SK-N-SH (cell line): ENCODE measurements around the gene HAUS1. TPM values are rescaled to one million over a fixed set of nuclear protein-coding genes. Genes with fewer than 3 reads are reported as not detected.

Experiments
- CTCF ChIA-PET: fragments of 300-600, 350-600 bp; formaldehyde crosslinking; extraction: SDS; loops from one replicate; lab custom pipeline; 2021; lab: Yijun Ruan, JAX
- POLR2A ChIA-PET: fragments of 350-600 bp; sonication (Branson Sonifier 250); formaldehyde crosslinking; extraction: SDS; loops from one replicate; lab custom pipeline; 2020; ENCODE audit warnings: antibody characterized with exemption, inconsistent platforms; lab: Yijun Ruan, JAX
- DNase-seq: peaks from one replicate; pipeline ENCODE4 v3.0.0; 2012
- H2AFZ ChIP-seq: fragments of 200-600 bp; sonication (generic); 2 replicates; pipeline ENCODE4 v1.8.1; 2016; ENCODE audit warnings: antibody characterized with exemption, mild to moderate bottlenecking, low read depth
- H3F3A ChIP-seq: fragments of 200-600 bp; sonication (generic); replicated peaks from 2 replicates; pipeline ENCODE3; 2016; ENCODE audit warnings: antibody characterized with exemption, mild to moderate bottlenecking; ENCODE audit not compliant: insufficient read depth
- H3K27ac ChIP-seq, 2 experiments: fragments of 200-500 bp in 1 of 2; fragments of 200-600 bp in 1 of 2; sonication (Bioruptor generic) in 1 of 2; sonication (generic), shearing (Covaris generic) in 1 of 2; 2 replicates each; pipeline versions ENCODE4 v1.5.1 to v1.6.1; 2014 to 2016; ENCODE audit warnings: low read depth in 2 of 2, inconsistent platforms in 1 of 2, low read length in 1 of 2, mild to moderate bottlenecking in 1 of 2, mixed read lengths in 1 of 2
- H3K27me3 ChIP-seq: fragments of 200-600 bp; sonication (generic), shearing (Covaris generic); 2 replicates; pipeline ENCODE4 v1.6.1; 2016; ENCODE audit warnings: mixed run types; ENCODE audit not compliant: insufficient read depth
- H3K36me3 ChIP-seq, 2 experiments: fragments of 200-500 bp in 1 of 2; fragments of 200-600 bp in 1 of 2; sonication (Bioruptor generic) in 1 of 2; sonication (generic) in 1 of 2; replicated peaks in 1 of 2; 2 replicates each; pipeline versions ENCODE3 to v1.5.1; 2014 to 2016; ENCODE audit warnings: low read length in 1 of 2, mild to moderate bottlenecking in 1 of 2; ENCODE audit not compliant: insufficient read depth in 2 of 2, control insufficient read depth in 1 of 2
- H3K4me1 ChIP-seq, 2 experiments: fragments of 200-500 bp in 1 of 2; fragments of 200-600 bp in 1 of 2; sonication (Bioruptor generic) in 1 of 2; sonication (generic), shearing (Covaris generic) in 1 of 2; 2 replicates each; pipeline versions ENCODE4 v1.5.1 to v1.6.1; 2014 to 2016; ENCODE audit warnings: low read depth in 1 of 2, low read length in 1 of 2, mixed run types in 1 of 2; ENCODE audit not compliant: insufficient read depth in 2 of 2, control insufficient read depth in 1 of 2
- H3K4me2 ChIP-seq: fragments of 200-600 bp; sonication (generic), shearing (Covaris generic); 2 replicates; pipeline ENCODE4 v1.6.1; 2017; ENCODE audit warnings: mixed run types
- H3K4me3 ChIP-seq, 2 experiments: fragments of 200-500 bp in 1 of 2; fragments of 200-600 bp in 1 of 2; sonication (Bioruptor generic) in 1 of 2; sonication (generic), shearing (Covaris generic) in 1 of 2; 2 replicates each; pipeline versions ENCODE4 v1.5.1 to v1.8.1; 2014 to 2016; ENCODE audit warnings: low read depth in 2 of 2, inconsistent platforms in 1 of 2, low read length in 1 of 2, mild to moderate bottlenecking in 1 of 2, mixed read lengths in 1 of 2, moderate library complexity in 1 of 2
- H3K79me2 ChIP-seq: fragments of 200-600 bp; sonication (generic); 2 replicates; pipeline ENCODE4 v1.8.1; 2017; ENCODE audit warnings: mild to moderate bottlenecking; ENCODE audit not compliant: insufficient read depth
- H3K9ac ChIP-seq: fragments of 200-600 bp; sonication (generic); 2 replicates; pipeline ENCODE4 v1.6.1; 2017; ENCODE audit warnings: mixed run types
- H3K9me2 ChIP-seq: fragments of 200-600 bp; sonication (generic); 2 replicates; pipeline ENCODE4 v1.6.1; 2017; ENCODE audit warnings: mixed run types
- H3K9me3 ChIP-seq: fragments of 200-600 bp; sonication (generic); 2 replicates; pipeline ENCODE4 v1.6.1; 2017; ENCODE audit warnings: mixed run types, mild to moderate bottlenecking, moderate library complexity
- H4K20me1 ChIP-seq: fragments of 200-600 bp; sonication (generic); 2 replicates; pipeline ENCODE4 v1.6.1; 2017; ENCODE audit warnings: mild to moderate bottlenecking, mixed run types; ENCODE audit not compliant: insufficient read depth
- GABPA ChIP-seq: IDR thresholded peaks from 2 replicates; pipeline ENCODE4 v1.4.0; 2012; ENCODE audit warnings: low read depth, mild to moderate bottlenecking
- MXI1 ChIP-seq: IDR thresholded peaks from 2 replicates; pipeline ENCODE4 v1.6.1; 2012; ENCODE audit warnings: mild to moderate bottlenecking, low read depth, low read length, improper control_type of control experiment
- USF2 ChIP-seq: fragments of 150-350 bp; IDR thresholded peaks from 2 replicates; pipeline ENCODE4 v1.6.1; 2017; ENCODE audit warnings: antibody characterized with exemption, low read length, low read depth, borderline replicate concordance
- WGBS: methylation state at CpG from one replicate; pipeline ENCODE4 v1.1.6; 2017; ENCODE audit warnings: low lambda C conversion rate; 5-methylcytosine and 5-hydroxymethylcytosine counted together
- polyA plus RNA-seq, 3 experiments: library from polyadenylated mRNA; depleted of rRNA; stranded (reverse); fragments of >200 nt; gene quantifications; 2 replicates each; pipeline ENCODE4 v1.2.3, GENCODE V29; 2012
- TF ChIP-seq, protein P1 (sequence below): fragments of 200-600 bp; sonication (generic); IDR thresholded peaks from 2 replicates; pipeline ENCODE4 v1.6.1; 2017; ENCODE audit warnings: antibody characterized with exemption, mild to moderate bottlenecking, moderate library complexity

The HAUS1 gene
- polyA plus RNA-seq, 1 of the 3 experiments (the other 2 are of a cell fraction) = 55.2 TPM

DNA sequence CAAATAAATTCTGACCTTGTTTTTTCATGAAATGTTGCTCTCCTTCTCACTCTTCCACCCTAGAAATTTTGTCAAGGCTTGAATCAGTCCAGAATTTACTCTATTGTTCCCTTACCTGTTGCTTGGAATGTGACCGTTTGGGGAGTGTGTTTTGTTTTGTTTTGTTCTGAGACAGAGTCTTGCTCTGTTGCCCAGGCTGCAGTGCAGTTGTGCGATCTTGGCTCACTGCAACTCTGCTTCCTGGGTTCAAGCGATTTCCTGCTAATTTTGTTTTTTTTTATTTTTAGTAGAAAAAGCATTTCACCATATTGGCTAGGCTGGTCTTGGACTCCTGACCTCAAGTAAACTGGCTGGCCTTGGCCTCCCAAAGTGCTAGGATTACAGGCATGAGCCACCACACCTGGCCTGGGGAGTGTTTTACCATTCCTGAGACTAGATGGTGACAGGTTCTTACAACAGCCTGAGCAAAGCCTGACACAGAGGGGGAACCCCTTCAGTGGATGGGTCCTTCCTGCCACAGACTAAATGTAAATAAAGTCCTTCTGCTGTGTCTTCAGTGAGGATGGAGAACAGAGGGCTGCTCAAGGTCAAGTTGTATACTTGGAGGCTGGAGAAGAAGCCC lies 52.0 kb downstream of the HAUS1 start:
- Histone ChIP-seq H3K9ac (no peak overlapping the region), H3K4me2 (peak overlapping the region; percentile 25; the same call in 1 of the 2 replicates), H3K4me1 (peaks cover 13 to 18% of the 10 kb centered on the region in 2 experiments; a peak in 2 of 4 replicates), H3F3A (peaks cover 8% of the 10 kb centered on the region), H3K27ac (peak overlapping the region in 1 of 2 experiments; percentile 62; a peak in 2 of 4 replicates), H3K4me3 (no peak overlapping the region), H2AFZ (0 out of 2 replicates have a peak overlapping the region, but pooled peaks have one; percentile 14), H3K79me2 (no peaks in the 10 kb centered on the region), H3K9me3 (no peaks in the 10 kb centered on the region), H3K9me2 (no peaks in the 10 kb centered on the region), H3K27me3 (no peaks in the 10 kb centered on the region), H4K20me1 (no peaks in the 10 kb centered on the region), H3K36me3 (no peaks in the 10 kb centered on the region)
- DNase-seq = no peak
- 92% methylated on average over 3 of the region's 3 CpGs for WGBS
- ChIA-PET CTCF (interaction anchor here (0.9 to 9.7 kb wide), 3 partner anchors 17 to 502 kb away, joined by 4 to 76 read pairs (median 26); a partner anchor contains a TSS), POLR2A (no interaction called here)
- TF ChIP-seq MXI1 = no peak

DNA sequence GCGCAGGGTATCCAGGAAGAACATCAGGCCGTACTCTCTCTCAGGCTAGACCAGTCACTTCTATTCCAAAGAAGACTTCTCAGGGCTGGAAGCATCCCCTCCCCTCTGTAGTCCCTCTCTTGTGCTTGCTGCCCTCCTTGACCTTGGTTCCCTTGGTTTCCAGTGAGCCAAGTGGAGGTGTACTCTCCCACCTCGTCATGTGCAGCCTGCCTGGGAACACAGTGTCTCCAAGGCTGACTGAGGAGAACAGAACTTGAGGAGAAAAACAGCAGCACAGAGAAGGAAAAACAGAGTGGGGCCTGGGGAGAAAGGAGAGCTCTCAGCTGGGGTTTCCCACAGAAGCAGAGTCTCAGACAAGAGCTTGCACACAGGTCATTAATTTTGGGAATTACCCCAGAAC lies 52.7 kb downstream of the HAUS1 start:
- DNase-seq = no peak
- peaks cover 13 to 17% of the 10 kb centered on the region in 2 experiments; a peak in 2 of 4 replicates for H3K4me1 ChIP-seq
- H3K79me2 ChIP-seq = no peaks in the 10 kb centered on the region
- H3K4me3 ChIP-seq = no peak overlapping the region
- WGBS = 92% methylated on average over 3 of the region's 3 CpGs
- no peaks in the 10 kb centered on the region for H3K9me2 ChIP-seq
- no peaks in the 10 kb centered on the region for H3K36me3 ChIP-seq
- ChIA-PET CTCF (interaction anchor here (0.6 to 9.7 kb wide), 5 partner anchors 12 to 513 kb away, joined by 3 to 76 read pairs (median 3); a partner anchor contains a TSS), POLR2A (no interaction called here)
- TF ChIP-seq USF2 = no peak
- H3K9ac ChIP-seq = no peak overlapping the region
- H3K27me3 ChIP-seq = no peaks in the 10 kb centered on the region
- no peaks in the 10 kb centered on the region for H4K20me1 ChIP-seq
- H3K4me2 ChIP-seq = no peak overlapping the region
- H3F3A ChIP-seq = peaks cover 8% of the 10 kb centered on the region
- H2AFZ ChIP-seq = no peak overlapping the region
- no peak overlapping the region for H3K27ac ChIP-seq
- H3K9me3 ChIP-seq = no peaks in the 10 kb centered on the region

DNA sequence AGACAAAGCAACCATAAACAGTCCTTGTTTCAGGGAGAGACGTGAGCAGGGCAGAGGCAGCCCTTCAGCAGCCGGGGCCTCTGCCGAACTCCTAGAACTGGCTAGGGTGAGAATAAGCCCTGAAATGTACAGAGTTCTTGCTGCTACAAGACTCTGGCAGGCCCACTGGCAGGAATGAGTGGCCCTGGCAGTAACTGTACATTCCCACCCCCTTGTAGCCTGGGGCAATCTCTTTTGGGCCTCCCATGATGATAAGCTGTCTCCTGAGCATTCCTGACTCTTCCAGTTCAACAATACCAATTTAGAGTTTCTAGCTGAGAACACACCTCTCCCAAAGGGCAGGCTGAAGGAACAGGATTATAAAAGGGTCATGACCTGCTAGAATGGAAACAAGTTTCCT lies 54.3 kb downstream of the HAUS1 start:
- TF ChIP-seq GABPA = no peak
- TF ChIP-seq, protein P1, sequence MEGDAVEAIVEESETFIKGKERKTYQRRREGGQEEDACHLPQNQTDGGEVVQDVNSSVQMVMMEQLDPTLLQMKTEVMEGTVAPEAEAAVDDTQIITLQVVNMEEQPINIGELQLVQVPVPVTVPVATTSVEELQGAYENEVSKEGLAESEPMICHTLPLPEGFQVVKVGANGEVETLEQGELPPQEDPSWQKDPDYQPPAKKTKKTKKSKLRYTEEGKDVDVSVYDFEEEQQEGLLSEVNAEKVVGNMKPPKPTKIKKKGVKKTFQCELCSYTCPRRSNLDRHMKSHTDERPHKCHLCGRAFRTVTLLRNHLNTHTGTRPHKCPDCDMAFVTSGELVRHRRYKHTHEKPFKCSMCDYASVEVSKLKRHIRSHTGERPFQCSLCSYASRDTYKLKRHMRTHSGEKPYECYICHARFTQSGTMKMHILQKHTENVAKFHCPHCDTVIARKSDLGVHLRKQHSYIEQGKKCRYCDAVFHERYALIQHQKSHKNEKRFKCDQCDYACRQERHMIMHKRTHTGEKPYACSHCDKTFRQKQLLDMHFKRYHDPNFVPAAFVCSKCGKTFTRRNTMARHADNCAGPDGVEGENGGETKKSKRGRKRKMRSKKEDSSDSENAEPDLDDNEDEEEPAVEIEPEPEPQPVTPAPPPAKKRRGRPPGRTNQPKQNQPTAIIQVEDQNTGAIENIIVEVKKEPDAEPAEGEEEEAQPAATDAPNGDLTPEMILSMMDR = no peak
- no peaks in the 10 kb centered on the region for H4K20me1 ChIP-seq
- H3F3A ChIP-seq = no peaks in the 10 kb centered on the region
- no peaks in the 10 kb centered on the region for H3K79me2 ChIP-seq
- H2AFZ ChIP-seq = no peak overlapping the region
- H3K4me3 ChIP-seq = no peak overlapping the region
- peaks cover 0 to 7% of the 10 kb centered on the region in 2 experiments; a peak in 1 of 4 replicates for H3K4me1 ChIP-seq
- 100% methylated on average over 1 of the region's 3 CpGs for WGBS
- ChIA-PET CTCF (interaction anchor here (0.6 to 9.7 kb wide), 5 partner anchors 9 to 500 kb away, joined by 3 to 76 read pairs (median 3); a partner anchor contains a TSS), POLR2A (interaction anchor here (0.6 kb wide), 1 partner anchor 16 kb away, joined by 3 read pairs; no protein-coding TSS in a partner anchor)
- H3K9me3 ChIP-seq = no peaks in the 10 kb centered on the region
- no peaks in the 10 kb centered on the region for H3K9me2 ChIP-seq
- no peak overlapping the region for H3K9ac ChIP-seq
- H3K27me3 ChIP-seq = no peaks in the 10 kb centered on the region
- H3K4me2 ChIP-seq = no peak overlapping the region
- H3K36me3 ChIP-seq = no peaks in the 10 kb centered on the region
- H3K27ac ChIP-seq = no peak overlapping the region
- no peak for DNase-seq
